ENCODE results near the gene NFATC3.

GRCh38 chr16:68083861-68084503, 1.2 kb upstream of the NFATC3 start:
- TF ChIP-seq MAX (IDR thresholded peaks at IDR 0.05; ENCODE audit: low read depth, low read length): no peak
- TF ChIP-seq CTCF (IDR thresholded peaks at IDR 0.05; ENCODE audit: low read depth, low read length): no peak
